IgD-negative memory B cell (primary cell): ENCODE data around the gene CLEC11A. TPM values are rescaled to one million over a fixed set of nuclear protein-coding genes. Genes with fewer than 3 reads are reported as not detected.

Experiments
- H3K27ac Mint-ChIP-seq, 3 donors: one replicate each; pipeline ENCODE4 v1.8.0; 2020 to 2022; ENCODE audit warnings: mild to moderate bottlenecking in 3 of 3, mixed read lengths in 3 of 3, moderate library complexity in 1 of 3
- H3K27me3 Mint-ChIP-seq: one replicate; pipeline ENCODE4 v1.8.0; 2021; ENCODE audit warnings: mixed read lengths
- H3K36me3 Mint-ChIP-seq: one replicate; pipeline ENCODE4 v1.8.0; 2020; ENCODE audit warnings: mild to moderate bottlenecking, mixed read lengths
- H3K4me1 Mint-ChIP-seq, 3 donors: one replicate each; pipeline ENCODE4 v1.8.0; 2020 to 2022; ENCODE audit warnings: mixed read lengths in 3 of 3, mild to moderate bottlenecking in 1 of 3
- H3K4me3 Mint-ChIP-seq, 4 donors: one replicate each; pipeline ENCODE4 v1.8.0; 2020 to 2022; ENCODE audit warnings: mild to moderate bottlenecking in 4 of 4, mixed read lengths in 4 of 4, moderate library complexity in 3 of 4
- H3K9me3 Mint-ChIP-seq, 3 donors: one replicate each; pipeline ENCODE4 v1.8.0; 2020 to 2021; ENCODE audit warnings: mixed read lengths in 3 of 3, mild to moderate bottlenecking in 1 of 3
- polyA plus RNA-seq: library from polyadenylated mRNA; unstranded; fragments of 300-500 nt; fragmentation: Illumina TruSeq; gene quantifications from one replicate; pipeline ENCODE4 v1.2.3, GENCODE V29; 2021

Gene CLEC11A
- polyA plus RNA-seq, 1 donor from 2014 or later, result 0.61 TPM

- Mint-ChIP-seq H3K27me3 (peaks cover 41% of the 10 kb centered on the region), H3K27ac (no peak overlapping the region), H3K9me3 (peaks cover 0 to 4% (median 0%) of the 10 kb centered on the region in 3 donors), H3K4me3 (no peak overlapping the region), H3K36me3 (no peaks in the 10 kb centered on the region), H3K4me1 (peaks cover 0 to 2% (median 2%) of the 10 kb centered on the region in 3 donors)
These were observed 25.6 kb upstream of the CLEC11A start for GRCh38 chr19:50697414-50698124.

GRCh38 chr19:50701367-50701985, 21.7 kb upstream of the CLEC11A start:
- H3K27me3 Mint-ChIP-seq, result peaks cover 37% of the 10 kb centered on the region
- H3K27ac Mint-ChIP-seq, result no peak overlapping the region
- H3K9me3 Mint-ChIP-seq, result peaks cover 0 to 4% (median 0%) of the 10 kb centered on the region in 3 donors
- H3K4me1 Mint-ChIP-seq, result peaks cover 0 to 2% (median 0%) of the 10 kb centered on the region in 3 donors
- no peak overlapping the region for H3K4me3 Mint-ChIP-seq
- H3K36me3 Mint-ChIP-seq, result no peaks in the 10 kb centered on the region

GRCh38 chr19:50702158-50702870, 20.9 kb upstream of the CLEC11A start:
- H3K4me3 Mint-ChIP-seq, result no peak overlapping the region
- peaks cover 0 to 1% (median 0%) of the 10 kb centered on the region in 3 donors for H3K9me3 Mint-ChIP-seq
- H3K4me1 Mint-ChIP-seq, result no peaks in the 10 kb centered on the region
- H3K27me3 Mint-ChIP-seq, result peaks cover 32% of the 10 kb centered on the region
- H3K36me3 Mint-ChIP-seq, result no peaks in the 10 kb centered on the region
- no peak overlapping the region for H3K27ac Mint-ChIP-seq

- H3K27ac Mint-ChIP-seq, result no peak overlapping the region
- no peak overlapping the region for H3K4me3 Mint-ChIP-seq
- H3K9me3 Mint-ChIP-seq, result peaks cover 0 to 2% (median 1%) of the 10 kb centered on the region in 3 donors
- peaks cover 28% of the 10 kb centered on the region for H3K27me3 Mint-ChIP-seq
- no peaks in the 10 kb centered on the region for H3K4me1 Mint-ChIP-seq
- H3K36me3 Mint-ChIP-seq, result no peaks in the 10 kb centered on the region
These were observed 20.0 kb upstream of the CLEC11A start for GRCh38 chr19:50702871-50703829.

- peaks cover 25% of the 10 kb centered on the region for H3K27me3 Mint-ChIP-seq
- no peak overlapping the region for H3K4me3 Mint-ChIP-seq
- no peaks in the 10 kb centered on the region for H3K4me1 Mint-ChIP-seq
- no peak overlapping the region for H3K27ac Mint-ChIP-seq
- H3K36me3 Mint-ChIP-seq, result peaks cover 2% of the 10 kb centered on the region
- H3K9me3 Mint-ChIP-seq, result peaks cover 0 to 2% (median 1%) of the 10 kb centered on the region in 3 donors
These were observed 19.0 kb upstream of the CLEC11A start for GRCh38 chr19:50703915-50704796.

GRCh38 chr19:50705422-50706019, 17.6 kb upstream of the CLEC11A start:
- Mint-ChIP-seq H3K9me3 (peaks cover 0 to 2% (median 1%) of the 10 kb centered on the region in 3 donors), H3K4me1 (no peaks in the 10 kb centered on the region), H3K36me3 (peaks cover 2% of the 10 kb centered on the region), H3K4me3 (no peak overlapping the region), H3K27me3 (peaks cover 25% of the 10 kb centered on the region), H3K27ac (no peak overlapping the region)

- H3K4me1 Mint-ChIP-seq, result no peaks in the 10 kb centered on the region
- H3K27ac Mint-ChIP-seq, result no peak overlapping the region
- peaks cover 2% of the 10 kb centered on the region for H3K36me3 Mint-ChIP-seq
- H3K27me3 Mint-ChIP-seq, result peaks cover 27% of the 10 kb centered on the region
- H3K4me3 Mint-ChIP-seq, result no peak overlapping the region
- H3K9me3 Mint-ChIP-seq, result peaks cover 0 to 2% (median 0%) of the 10 kb centered on the region in 3 donors
These were observed 16.8 kb upstream of the CLEC11A start for GRCh38 chr19:50706387-50706786.

- Mint-ChIP-seq H3K4me1 (peaks cover 0 to 1% (median 0%) of the 10 kb centered on the region in 3 donors), H3K27me3 (peaks cover 31% of the 10 kb centered on the region), H3K27ac (no peak overlapping the region), H3K36me3 (peaks cover 2% of the 10 kb centered on the region), H3K9me3 (peaks cover 0 to 2% (median 0%) of the 10 kb centered on the region in 3 donors), H3K4me3 (no peak overlapping the region)
These were observed 14.8 kb upstream of the CLEC11A start for GRCh38 chr19:50708179-50708879.

- Mint-ChIP-seq H3K9me3 (peaks cover 0 to 2% (median 0%) of the 10 kb centered on the region in 3 donors), H3K36me3 (peaks cover 2% of the 10 kb centered on the region), H3K27ac (no peak overlapping the region), H3K27me3 (peaks cover 30% of the 10 kb centered on the region), H3K4me1 (peaks cover 0 to 1% (median 0%) of the 10 kb centered on the region in 3 donors), H3K4me3 (no peak overlapping the region)
These were observed 13.1 kb upstream of the CLEC11A start for GRCh38 chr19:50710094-50710493.

GRCh38 chr19:50710612-50711011, 12.6 kb upstream of the CLEC11A start:
- H3K4me1 Mint-ChIP-seq, result peaks cover 0 to 1% (median 0%) of the 10 kb centered on the region in 3 donors
- peaks cover 2% of the 10 kb centered on the region for H3K36me3 Mint-ChIP-seq
- H3K27me3 Mint-ChIP-seq, result peaks cover 30% of the 10 kb centered on the region

GRCh38 chr19:50711196-50711595, 12.0 kb upstream of the CLEC11A start:
- Mint-ChIP-seq H3K9me3 (peaks cover 0 to 2% (median 0%) of the 10 kb centered on the region in 3 donors), H3K4me1 (peaks cover 0 to 1% (median 0%) of the 10 kb centered on the region in 3 donors), H3K27ac (no peak overlapping the region), H3K27me3 (peaks cover 33% of the 10 kb centered on the region), H3K4me3 (peak overlapping the region in 1 of 4 donors; percentile 14), H3K36me3 (peaks cover 2% of the 10 kb centered on the region)

More at GRCh38 chr19:50710612-50711011, 12.6 kb upstream of the CLEC11A start:
- Mint-ChIP-seq H3K9me3 (peaks cover 0 to 2% (median 0%) of the 10 kb centered on the region in 3 donors), H3K4me3 (no peak overlapping the region), H3K27ac (no peak overlapping the region)

GRCh38 chr19:50711805-50712204, 11.4 kb upstream of the CLEC11A start:
- Mint-ChIP-seq H3K27ac (no peak overlapping the region), H3K4me3 (no peak overlapping the region), H3K36me3 (peaks cover 2% of the 10 kb centered on the region), H3K9me3 (peaks cover 0 to 2% (median 0%) of the 10 kb centered on the region in 3 donors), H3K27me3 (peaks cover 37% of the 10 kb centered on the region), H3K4me1 (peaks cover 0 to 1% (median 0%) of the 10 kb centered on the region in 3 donors)
